OCI-LY1 (cell line): ENCODE measurements around the gene BCAN.

ENCODE experiments used
- H2AFZ ChIP-seq: fragments of 200-600 bp; sonication (generic), shearing (Covaris generic); 2 replicates; pipeline ENCODE4 v1.6.0; 2014; ENCODE audit warnings: antibody characterized with exemption, mild to moderate bottlenecking, low read length
- H3F3A ChIP-seq: fragments of 200-600 bp; sonication (generic), shearing (Covaris generic); 2 replicates; pipeline ENCODE4 v1.6.0; 2014; ENCODE audit warnings: mild to moderate bottlenecking, antibody characterized with exemption, low read length, moderate library complexity; ENCODE audit not compliant: insufficient read depth
- H3K27ac ChIP-seq: fragments of 200-600 bp; sonication (generic); 2 replicates; pipeline ENCODE4 v1.5.1; 2014; ENCODE audit warnings: low read length, mixed run types, mild to moderate bottlenecking, low read depth; ENCODE audit not compliant: poor library complexity, severe bottlenecking
- H3K27me3 ChIP-seq: fragments of 200-600 bp; sonication (generic); 2 replicates; pipeline ENCODE4 v1.6.0; 2014; ENCODE audit warnings: antibody characterized with exemption, mild to moderate bottlenecking, low read length, moderate library complexity; ENCODE audit not compliant: insufficient read depth
- H3K36me3 ChIP-seq: fragments of 200-600 bp; sonication (generic); 2 replicates; pipeline ENCODE4 v1.6.1; 2014; ENCODE audit warnings: mild to moderate bottlenecking, antibody characterized with exemption, low read length, moderate library complexity, mixed read lengths; ENCODE audit not compliant: insufficient read depth
- H3K4me1 ChIP-seq: fragments of 200-600 bp; sonication (generic); 2 replicates; pipeline ENCODE4 v1.5.1; 2014; ENCODE audit warnings: mild to moderate bottlenecking, low read length, moderate library complexity; ENCODE audit not compliant: insufficient read depth, severe bottlenecking
- H3K4me2 ChIP-seq: fragments of 200-600 bp; sonication (generic), shearing (Covaris generic); 2 replicates; pipeline ENCODE4 v1.6.1; 2014; ENCODE audit warnings: low read length
- H3K4me3 ChIP-seq: fragments of 200-600 bp; sonication (generic); 2 replicates; pipeline ENCODE4 v1.5.1; 2014; ENCODE audit warnings: low read length, low read depth, mild to moderate bottlenecking, mixed read lengths; ENCODE audit not compliant: poor library complexity, severe bottlenecking
- H3K79me2 ChIP-seq: fragments of 200-600 bp; shearing (Covaris generic); 2 replicates; pipeline ENCODE4 v1.6.1; 2016; ENCODE audit warnings: mixed run types, low read length, mixed read lengths; ENCODE audit not compliant: insufficient read depth
- H3K9ac ChIP-seq: fragments of 200-600 bp; sonication (generic), shearing (Covaris generic); 2 replicates; pipeline ENCODE4 v1.6.1; 2014; ENCODE audit warnings: mild to moderate bottlenecking, low read length, mixed read lengths
- H3K9me2 ChIP-seq: fragments of 200-600 bp; sonication (generic), shearing (Covaris generic); 2 replicates; pipeline ENCODE4 v1.6.1; 2014; ENCODE audit warnings: low read depth, mild to moderate bottlenecking, low read length, mixed read lengths
- H3K9me3 ChIP-seq: fragments of 200-600 bp; shearing (Covaris generic); 2 replicates; pipeline ENCODE4 v1.6.1; 2014; ENCODE audit warnings: low read length, mixed read lengths
- H4K20me1 ChIP-seq: fragments of 200-600 bp; sonication (generic), shearing (Covaris generic); 2 replicates; pipeline ENCODE4 v1.6.0; 2016; ENCODE audit warnings: mild to moderate bottlenecking, low read length; ENCODE audit not compliant: insufficient read depth
- EZH2 ChIP-seq: fragments of 200-600 bp; sonication (generic), shearing (Covaris generic); IDR thresholded peaks from 2 replicates; pipeline ENCODE4 v1.8.0; 2017; ENCODE audit warnings: borderline replicate concordance, mixed run types, mild to moderate bottlenecking, antibody characterized with exemption, low read length, moderate library complexity, mixed read lengths
- TF ChIP-seq, protein P1 (sequence below): fragments of 200-600 bp; sonication (generic), shearing (Covaris generic); IDR thresholded peaks from 2 replicates; pipeline ENCODE4 v1.5.1; 2017; ENCODE audit warnings: mild to moderate bottlenecking, antibody characterized with exemption, low read length, moderate library complexity, mixed read lengths

BCAN gene

DNA sequence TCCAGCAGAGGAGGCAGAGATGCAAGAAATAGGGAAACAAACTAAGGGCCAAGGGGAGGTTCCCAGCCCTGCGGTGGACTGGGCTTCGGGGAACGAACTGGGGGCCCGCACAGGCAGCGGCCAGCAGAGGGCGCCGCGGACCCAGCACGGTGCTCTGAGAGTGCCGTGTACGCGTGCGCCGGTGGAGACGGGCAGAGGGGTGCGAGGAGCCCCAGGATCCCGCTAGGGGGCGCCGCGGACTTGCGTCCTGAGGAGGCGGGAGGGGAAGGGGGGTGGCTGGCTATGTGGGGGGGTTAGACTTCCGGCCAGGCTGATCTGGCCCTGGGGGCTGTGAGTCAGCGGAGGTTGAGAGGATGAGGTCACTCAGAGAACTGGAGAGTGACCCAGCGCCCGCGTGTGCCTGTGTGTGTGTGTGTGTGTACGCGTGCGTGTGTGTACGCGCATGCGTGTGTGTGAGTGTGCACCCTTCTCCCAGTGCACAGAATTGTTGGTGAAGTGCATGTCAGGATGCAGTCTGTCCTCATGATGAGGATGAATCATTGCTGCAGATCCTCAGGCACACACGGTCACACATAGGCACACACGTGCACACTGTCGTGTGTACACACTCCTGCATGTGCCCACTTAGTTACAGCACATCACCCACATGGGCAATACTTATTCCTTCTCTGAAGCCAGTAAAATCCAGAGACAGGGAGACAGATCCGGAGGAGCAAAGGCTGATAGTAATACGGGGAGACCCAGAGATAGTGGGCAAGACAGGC is 18.3 kb downstream of the BCAN start:
- peaks cover 6% of the 10 kb centered on the region for H3K27me3 ChIP-seq
- no peaks in the 10 kb centered on the region for H3K9me3 ChIP-seq
- H3K9ac ChIP-seq, result no peak overlapping the region; the same call in 1 of the 2 replicates
- H3K4me2 ChIP-seq, result peak overlapping the region; percentile 32; the same call in 1 of the 2 replicates
- H3K36me3 ChIP-seq, result no peaks in the 10 kb centered on the region
- peaks cover 17% of the 10 kb centered on the region for H3K4me1 ChIP-seq
- no peaks in the 10 kb centered on the region for H3F3A ChIP-seq
- no peak overlapping the region for H3K4me3 ChIP-seq
- H2AFZ ChIP-seq, result no peak overlapping the region; the same call in 1 of the 2 replicates
- no peaks in the 10 kb centered on the region for H3K79me2 ChIP-seq
- no peak overlapping the region for H3K27ac ChIP-seq
- H4K20me1 ChIP-seq, result no peaks in the 10 kb centered on the region
- H3K9me2 ChIP-seq, result no peaks in the 10 kb centered on the region
- TF ChIP-seq EZH2, result no peak
- TF ChIP-seq, protein P1, sequence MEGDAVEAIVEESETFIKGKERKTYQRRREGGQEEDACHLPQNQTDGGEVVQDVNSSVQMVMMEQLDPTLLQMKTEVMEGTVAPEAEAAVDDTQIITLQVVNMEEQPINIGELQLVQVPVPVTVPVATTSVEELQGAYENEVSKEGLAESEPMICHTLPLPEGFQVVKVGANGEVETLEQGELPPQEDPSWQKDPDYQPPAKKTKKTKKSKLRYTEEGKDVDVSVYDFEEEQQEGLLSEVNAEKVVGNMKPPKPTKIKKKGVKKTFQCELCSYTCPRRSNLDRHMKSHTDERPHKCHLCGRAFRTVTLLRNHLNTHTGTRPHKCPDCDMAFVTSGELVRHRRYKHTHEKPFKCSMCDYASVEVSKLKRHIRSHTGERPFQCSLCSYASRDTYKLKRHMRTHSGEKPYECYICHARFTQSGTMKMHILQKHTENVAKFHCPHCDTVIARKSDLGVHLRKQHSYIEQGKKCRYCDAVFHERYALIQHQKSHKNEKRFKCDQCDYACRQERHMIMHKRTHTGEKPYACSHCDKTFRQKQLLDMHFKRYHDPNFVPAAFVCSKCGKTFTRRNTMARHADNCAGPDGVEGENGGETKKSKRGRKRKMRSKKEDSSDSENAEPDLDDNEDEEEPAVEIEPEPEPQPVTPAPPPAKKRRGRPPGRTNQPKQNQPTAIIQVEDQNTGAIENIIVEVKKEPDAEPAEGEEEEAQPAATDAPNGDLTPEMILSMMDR, result peak; percentile 99

DNA sequence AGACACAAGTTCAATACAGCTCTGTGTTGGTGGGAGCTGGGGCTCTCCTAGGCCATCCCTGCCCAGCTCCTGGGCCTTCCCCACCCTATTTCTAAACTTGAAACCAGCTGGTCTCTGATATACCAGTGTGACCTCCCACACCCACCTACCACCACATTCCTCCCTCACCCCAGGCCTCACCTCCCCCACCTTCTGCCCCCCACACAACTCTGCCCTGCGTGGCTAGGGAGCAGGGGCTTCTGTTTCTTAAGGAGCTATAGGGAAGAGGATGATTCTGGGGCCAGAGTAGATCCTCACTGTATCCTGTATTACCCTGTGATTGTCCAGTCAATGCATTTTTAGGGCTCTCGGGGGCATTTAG is 18.8 kb downstream of the BCAN start:
- Histone ChIP-seq H3K9me3 (no peaks in the 10 kb centered on the region), H3K4me3 (no peak overlapping the region), H3K27me3 (peaks cover 10% of the 10 kb centered on the region; the same call in 1 of the 2 replicates), H3K9me2 (no peaks in the 10 kb centered on the region), H3F3A (no peaks in the 10 kb centered on the region), H3K27ac (no peak overlapping the region), H2AFZ (no peak overlapping the region), H3K4me2 (no peak overlapping the region), H3K36me3 (no peaks in the 10 kb centered on the region), H3K9ac (no peak overlapping the region; the same call in 1 of the 2 replicates), H3K79me2 (no peaks in the 10 kb centered on the region), H3K4me1 (peaks cover 17% of the 10 kb centered on the region), H4K20me1 (no peaks in the 10 kb centered on the region)
- TF ChIP-seq, protein P1, result no peak
- TF ChIP-seq EZH2, result no peak

DNA sequence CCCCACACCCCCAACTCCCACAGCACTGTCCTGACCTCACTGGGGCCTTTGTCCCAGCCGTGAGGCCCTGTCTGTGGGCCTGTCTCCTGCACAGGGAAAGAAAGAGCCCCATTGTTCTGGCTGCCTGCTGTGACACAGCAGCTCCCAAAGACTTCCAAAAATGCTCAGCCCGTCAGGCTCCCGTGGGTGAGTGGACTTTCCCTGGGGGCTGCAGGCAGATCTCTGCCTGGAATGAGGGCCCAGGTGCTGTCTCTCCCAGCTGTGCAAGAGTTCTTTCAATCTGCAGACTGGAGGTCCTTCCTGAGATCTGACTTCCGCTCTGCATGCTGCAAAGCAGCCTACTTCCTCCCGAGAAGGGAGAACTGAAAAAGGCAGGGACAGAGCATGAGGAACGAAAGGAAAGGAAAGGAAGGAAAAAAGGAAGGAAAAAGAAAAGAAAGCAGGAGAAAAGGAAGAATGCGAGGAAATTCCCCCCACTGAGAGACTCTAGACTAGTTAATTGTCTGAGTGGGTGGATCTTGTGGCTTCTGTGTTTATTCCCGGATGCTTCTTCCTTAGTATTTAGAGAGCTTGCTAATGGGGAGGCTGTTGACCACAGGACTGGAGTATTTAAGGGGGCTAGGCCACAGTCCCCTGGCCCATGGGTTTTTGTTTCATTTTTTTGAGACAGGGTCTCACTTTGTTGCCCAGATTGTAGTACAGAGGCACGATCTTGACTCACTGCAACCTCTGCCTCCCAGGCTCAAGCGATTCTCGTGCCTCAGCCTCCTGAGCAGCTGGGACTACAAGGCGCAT is 20.3 kb downstream of the BCAN start:
- H3K4me2 ChIP-seq, result no peak overlapping the region
- no peaks in the 10 kb centered on the region for H3K79me2 ChIP-seq
- no peaks in the 10 kb centered on the region for H3K36me3 ChIP-seq
- H3F3A ChIP-seq, result no peaks in the 10 kb centered on the region
- H3K4me1 ChIP-seq, result peaks cover 17% of the 10 kb centered on the region
- TF ChIP-seq, protein P1, result no peak
- no peak for TF ChIP-seq EZH2
- H3K9me2 ChIP-seq, result no peaks in the 10 kb centered on the region
- no peak overlapping the region for H3K4me3 ChIP-seq
- H4K20me1 ChIP-seq, result no peaks in the 10 kb centered on the region
- no peak overlapping the region for H3K9ac ChIP-seq
- no peak overlapping the region for H3K27ac ChIP-seq
- H3K27me3 ChIP-seq, result 0 out of 2 replicates have a peak, but pooled peaks cover 4% of the 10 kb centered on the region
- H3K9me3 ChIP-seq, result no peaks in the 10 kb centered on the region
- H2AFZ ChIP-seq, result no peak overlapping the region
